Astrocyte of the hippocampus (primary cell): ENCODE measurements around the gene CDK7.
A peak's percentile ranks its signal among the peaks of the same experiment; 100 is the strongest.
"Not testable (repeated sequence)": the region's sequence is repeated elsewhere in the genome, so short reads cannot be mapped to it uniquely, and the experiment has no call there.

Experiments used
- DNase-seq: peaks from one replicate; pipeline ENCODE4 v3.0.0; 2011; ENCODE audit warnings: low read depth, low spot score

CDK7 gene

GRCh38 chr5:69234457-69235268 is at the start of gene CDK7:
TSS of gene CDK7 (plus strand) at chr5:69234886. CDS start at chr5:69234976, 90 bp downstream.
- DNase-seq: peak; percentile 96

- no peak for DNase-seq
Measured at GRCh38 chr5:69187342-69187741, 47.3 kb upstream of the CDK7 start.

- no peak for DNase-seq
Measured at GRCh38 chr5:69188811-69189161, 45.9 kb upstream of the CDK7 start.

- DNase-seq: peak; percentile 96
Measured at GRCh38 chr5:69189162-69190086, 45.3 kb upstream of the CDK7 start, which contains the start of gene CENPH. TSS of gene CENPH (plus strand) at chr5:69189583. CDS start at chr5:69189635, 52 bp downstream.

GRCh38 chr5:69202497-69202896 is 32.2 kb upstream of the CDK7 start:
- DNase-seq: peak; percentile 4

GRCh38 chr5:69206528-69207190 is 28.0 kb upstream of the CDK7 start:
- DNase-seq: no peak

- peak; percentile 3 for DNase-seq
Measured at GRCh38 chr5:69209602-69210001, 25.1 kb upstream of the CDK7 start.

GRCh38 chr5:69211200-69211599 is 23.5 kb upstream of the CDK7 start:
- DNase-seq: no peak

- DNase-seq: no peak
Measured at GRCh38 chr5:69212022-69212421, 22.7 kb upstream of the CDK7 start.

- DNase-seq: no peak
Measured at GRCh38 chr5:69213513-69214215, 21.0 kb upstream of the CDK7 start.

- DNase-seq: no peak
Measured at GRCh38 chr5:69217151-69217511, 17.6 kb upstream of the CDK7 start.

- peak; percentile 98 for DNase-seq
Measured at GRCh38 chr5:69217548-69218526, 16.8 kb upstream of the CDK7 start.

- no peak for DNase-seq
Measured at GRCh38 chr5:69219939-69220338, 14.7 kb upstream of the CDK7 start.

GRCh38 chr5:69220371-69220770 is 14.3 kb upstream of the CDK7 start:
- not testable (repeated sequence) for DNase-seq

- not testable (repeated sequence) for DNase-seq
Measured at GRCh38 chr5:69220833-69221232, 13.9 kb upstream of the CDK7 start.

GRCh38 chr5:69224520-69224919 is 10.2 kb upstream of the CDK7 start:
- no peak for DNase-seq

- no peak for DNase-seq
Measured at GRCh38 chr5:69225860-69226259, 8.8 kb upstream of the CDK7 start.

GRCh38 chr5:69230181-69230580 is 4.5 kb upstream of the CDK7 start:
- DNase-seq: no peak

- DNase-seq: no peak
Measured at GRCh38 chr5:69231281-69231680, 3.4 kb upstream of the CDK7 start.

GRCh38 chr5:69231851-69232250 is 2.8 kb upstream of the CDK7 start:
- DNase-seq: peak; percentile 34
